Lung (tissue), 12 donors: ENCODE measurements around the gene NINJ1. TPM values are rescaled to one million over a fixed set of nuclear protein-coding genes. Genes with fewer than 3 reads are reported as not detected.

Source experiments
- ATAC-seq: fragments of 200-7000 bp; cut with Tn5 transposase; one replicate; pipeline ENCODE4 v1.9.1; 2020; ENCODE audit warnings: moderate number of reproducible peaks; ENCODE audit not compliant: insufficient read depth, low FRiP score
- DNase-seq, 3 donors: peaks; one replicate each; pipeline ENCODE4 v3.0.0-alpha.2; 2013 to 2017
- H3K27ac ChIP-seq, 2 donors: one replicate each; pipeline ENCODE4 v1.5.1; 2013; ENCODE audit warnings: mild to moderate bottlenecking in 2 of 2, moderate library complexity in 2 of 2, control low read depth in 1 of 2, inconsistent platforms in 1 of 2, low read depth in 1 of 2, low read length in 1 of 2
- H3K27me3 ChIP-seq, 3 donors: one replicate each; pipeline ENCODE4 v1.5.1; 2013; ENCODE audit warnings: low read length in 2 of 3; ENCODE audit not compliant: control insufficient read depth in 3 of 3, insufficient read depth in 3 of 3
- H3K36me3 ChIP-seq, 4 donors: one replicate each; pipeline ENCODE4 v1.5.1; 2013; ENCODE audit warnings: low read length in 4 of 4, mild to moderate bottlenecking in 1 of 4, moderate library complexity in 1 of 4; ENCODE audit not compliant: control insufficient read depth in 4 of 4, insufficient read depth in 4 of 4
- H3K4me1 ChIP-seq, 5 donors: one replicate each; pipeline ENCODE4 v1.5.1; 2013; ENCODE audit warnings: low read length in 5 of 5, mild to moderate bottlenecking in 2 of 5, moderate library complexity in 1 of 5; ENCODE audit not compliant: control insufficient read depth in 5 of 5, insufficient read depth in 5 of 5
- H3K4me3 ChIP-seq: one replicate; pipeline ENCODE4 v1.5.1; 2013; ENCODE audit warnings: mild to moderate bottlenecking, control low read depth, moderate library complexity
- H3K9ac ChIP-seq, 2 donors: one replicate each; pipeline ENCODE4 v1.5.1; 2013; ENCODE audit warnings: low read length in 2 of 2, control low read depth in 1 of 2; ENCODE audit not compliant: insufficient read depth in 1 of 2
- H3K9me3 ChIP-seq, 4 donors: one replicate each; pipeline ENCODE4 v1.5.1; 2013; ENCODE audit warnings: low read length in 3 of 4, mild to moderate bottlenecking in 1 of 4, moderate library complexity in 1 of 4; ENCODE audit not compliant: control insufficient read depth in 4 of 4, insufficient read depth in 3 of 4
- WGBS, 2 donors: extraction: QIAGEN DNeasy Blood & Tissue Kit; methylation state at CpG; one replicate each; pipeline ENCODE4 v1.1.7; 2013; 5-methylcytosine and 5-hydroxymethylcytosine counted together
- polyA plus RNA-seq, 2 donors: library from polyadenylated mRNA; stranded (reverse); fragments of 200-250 nt; gene quantifications; one replicate each; pipeline ENCODE4 v1.2.1, GENCODE V29; 2013
- total RNA-seq, 2 donors: library from RNA; depleted of rRNA in 1 of 2; stranded (reverse); fragments of >200 nt in 1 of 2; gene quantifications; one replicate each; pipeline ENCODE4 v1.2.1, GENCODE V29; 2014 to 2021
- TF ChIP-seq, protein P1 (sequence below): IDR thresholded peaks from 2 replicates; pipeline ENCODE4 v1.5.1; 2012; ENCODE audit warnings: mild to moderate bottlenecking; ENCODE audit errors: control extremely low read depth, extremely low read depth
- donor health status: control.
- donor health status: control.
- donor health status: Bipolar disorder and iron deficiency.
- donor health status: healthy.
- donor health status: DM: yes; HTN: yes; CAD: no.

Gene NINJ1
- total and polyA plus RNA-seq, 4 donors: 44.3 to 324 (median 50.5) TPM

DNA sequence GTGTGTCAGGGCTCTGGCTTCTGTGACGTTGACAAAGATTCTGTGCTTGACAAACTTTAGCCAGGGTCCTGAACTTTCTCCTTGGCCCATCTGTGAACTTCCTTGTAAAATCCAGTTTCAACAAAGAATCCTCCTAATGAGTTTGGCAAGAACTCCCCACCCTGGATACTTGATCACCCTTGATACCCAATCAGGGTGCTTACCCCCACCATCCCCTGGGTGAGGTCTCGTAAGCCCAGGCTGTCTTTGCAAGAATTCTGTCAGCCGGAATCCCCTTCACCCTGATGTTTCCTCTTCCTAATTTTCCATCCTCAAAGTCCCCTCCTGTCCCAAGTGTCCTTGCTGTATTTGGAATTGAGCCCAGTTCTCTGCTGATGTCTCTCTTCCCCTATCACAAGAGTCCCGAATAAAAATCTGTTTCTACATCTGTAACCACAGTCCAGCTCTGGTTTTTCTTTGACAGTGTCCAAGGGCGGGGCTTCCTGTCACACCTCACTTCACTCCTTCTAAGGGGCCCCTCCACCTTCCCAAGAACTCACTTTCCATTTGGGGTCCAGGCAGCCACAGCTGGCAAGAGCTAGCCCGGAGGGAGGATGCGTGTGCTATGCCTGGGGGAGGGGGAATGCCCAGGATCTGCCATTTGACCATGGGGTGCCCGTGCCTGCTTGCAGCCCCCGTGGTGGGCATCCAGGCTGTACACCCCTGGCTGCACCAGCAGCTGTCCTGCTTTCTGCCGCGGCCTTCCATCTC lies 40.7 kb downstream of the NINJ1 start:
- H3K27me3 ChIP-seq: no peaks in the 10 kb centered on the region
- no peak overlapping the region for H3K9ac ChIP-seq
- H3K36me3 ChIP-seq: no peaks in the 10 kb centered on the region
- 23 to 30% methylated on average over 11 of the region's 11 CpGs for WGBS, 2 donors
- DNase-seq (peak; percentile 37 to 79 (median 71)), ATAC-seq (no peak)
- H3K4me3 ChIP-seq: no peak overlapping the region
- peak overlapping the region; percentile 11 to 40 for H3K27ac ChIP-seq
- TF ChIP-seq, protein P1, sequence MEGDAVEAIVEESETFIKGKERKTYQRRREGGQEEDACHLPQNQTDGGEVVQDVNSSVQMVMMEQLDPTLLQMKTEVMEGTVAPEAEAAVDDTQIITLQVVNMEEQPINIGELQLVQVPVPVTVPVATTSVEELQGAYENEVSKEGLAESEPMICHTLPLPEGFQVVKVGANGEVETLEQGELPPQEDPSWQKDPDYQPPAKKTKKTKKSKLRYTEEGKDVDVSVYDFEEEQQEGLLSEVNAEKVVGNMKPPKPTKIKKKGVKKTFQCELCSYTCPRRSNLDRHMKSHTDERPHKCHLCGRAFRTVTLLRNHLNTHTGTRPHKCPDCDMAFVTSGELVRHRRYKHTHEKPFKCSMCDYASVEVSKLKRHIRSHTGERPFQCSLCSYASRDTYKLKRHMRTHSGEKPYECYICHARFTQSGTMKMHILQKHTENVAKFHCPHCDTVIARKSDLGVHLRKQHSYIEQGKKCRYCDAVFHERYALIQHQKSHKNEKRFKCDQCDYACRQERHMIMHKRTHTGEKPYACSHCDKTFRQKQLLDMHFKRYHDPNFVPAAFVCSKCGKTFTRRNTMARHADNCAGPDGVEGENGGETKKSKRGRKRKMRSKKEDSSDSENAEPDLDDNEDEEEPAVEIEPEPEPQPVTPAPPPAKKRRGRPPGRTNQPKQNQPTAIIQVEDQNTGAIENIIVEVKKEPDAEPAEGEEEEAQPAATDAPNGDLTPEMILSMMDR: no peak
- H3K9me3 ChIP-seq: no peaks in the 10 kb centered on the region
- peaks cover 0 to 45% (median 9%) of the 10 kb centered on the region in 5 donors for H3K4me1 ChIP-seq

DNA sequence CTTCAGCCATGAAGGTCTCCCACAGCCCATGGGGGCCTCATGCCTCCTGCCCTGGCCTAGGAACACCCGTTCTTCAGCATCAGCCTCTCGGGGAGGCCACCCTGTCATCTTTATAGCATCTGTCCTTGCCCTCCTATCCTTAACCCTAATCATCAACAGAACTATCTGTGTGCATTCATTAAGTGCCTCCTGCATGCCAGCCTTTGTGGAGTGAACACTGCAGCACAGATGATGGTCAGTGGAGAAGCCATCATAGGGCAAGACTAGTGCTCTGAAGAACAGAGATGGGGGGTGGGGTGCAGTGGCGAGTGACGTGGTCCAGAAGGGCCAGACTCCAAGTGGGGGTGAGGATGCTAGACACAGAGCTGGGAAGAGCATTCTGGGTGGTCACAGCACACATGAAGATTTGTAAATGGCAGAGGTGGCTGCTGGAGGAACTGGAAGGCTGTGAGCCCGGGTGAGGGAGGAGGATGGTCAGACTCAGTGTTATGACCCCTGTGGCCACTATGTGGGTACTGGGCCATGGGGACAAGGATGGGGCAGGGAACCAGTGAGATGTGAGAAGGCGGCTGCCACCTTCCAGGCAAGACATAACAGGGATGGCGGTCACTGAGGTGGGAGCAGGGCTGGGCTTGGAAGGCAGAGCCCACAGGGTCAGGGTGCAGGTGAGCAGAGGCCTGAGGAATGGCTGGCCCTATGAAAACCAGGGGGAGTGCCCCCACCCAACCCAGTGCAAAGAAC lies 41.6 kb downstream of the NINJ1 start:
- Histone ChIP-seq H3K4me3 (no peak overlapping the region), H3K9me3 (no peaks in the 10 kb centered on the region), H3K4me1 (peaks cover 0 to 39% (median 9%) of the 10 kb centered on the region in 5 donors), H3K9ac (no peak overlapping the region), H3K36me3 (no peaks in the 10 kb centered on the region), H3K27me3 (no peaks in the 10 kb centered on the region), H3K27ac (no peak overlapping the region)
- no peak for DNase-seq
- TF ChIP-seq, protein P1: no peak
- ATAC-seq: no peak
- WGBS, 2 donors: 86 to 92% methylated on average over 7 of the region's 7 CpGs

DNA sequence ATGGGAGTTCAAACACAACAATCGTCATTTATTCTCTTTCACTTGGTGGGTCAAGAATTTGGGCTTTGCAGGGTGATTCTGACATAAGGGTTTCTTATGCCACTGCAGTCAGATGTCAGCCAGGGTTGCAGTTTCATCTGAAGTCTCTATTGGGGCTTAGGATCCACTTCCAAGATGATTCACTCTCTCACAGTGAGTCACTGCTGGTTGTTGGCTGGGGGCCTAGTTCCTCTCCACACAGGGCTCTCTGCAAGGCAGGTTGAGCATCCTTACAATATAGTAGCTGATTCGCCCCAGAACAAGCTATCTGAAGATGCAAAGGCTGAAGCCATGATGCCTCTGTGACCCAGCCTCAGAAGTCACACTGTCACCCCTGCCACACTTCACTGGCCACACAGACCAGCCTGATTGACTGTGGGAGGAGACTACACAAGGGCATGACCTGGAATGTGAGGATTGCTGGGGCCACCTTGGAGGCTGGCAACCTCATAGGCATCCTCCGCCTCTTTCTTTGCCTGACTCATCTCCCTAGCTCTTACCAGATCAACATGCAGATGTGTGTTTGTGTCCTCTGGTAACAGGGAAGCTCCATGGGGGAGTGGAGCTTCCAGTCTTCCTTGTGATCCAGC lies 42.5 kb downstream of the NINJ1 start:
- ATAC-seq: no peak
- Histone ChIP-seq H3K9ac (no peak overlapping the region), H3K27ac (no peak overlapping the region), H3K9me3 (no peaks in the 10 kb centered on the region), H3K4me1 (peaks cover 0 to 30% (median 4%) of the 10 kb centered on the region in 5 donors), H3K36me3 (no peaks in the 10 kb centered on the region), H3K27me3 (no peaks in the 10 kb centered on the region), H3K4me3 (no peak overlapping the region)
- TF ChIP-seq, protein P1: no peak
- DNase-seq: no peak
- 75 to 86% methylated on average over 3 of the region's 3 CpGs for WGBS, 2 donors
